ENCODE data around the gene SPATA13.

The SPATA13 gene

GRCh38 chr13:24356270-24356669, 195.8 kb downstream of the SPATA13 start:
- no peak for TF ChIP-seq YY1 (IDR thresholded peaks at IDR 0.05; ENCODE audit: low read depth)
- no peak for TF ChIP-seq RAD21 (IDR thresholded peaks at IDR 0.05; ENCODE audit: low read depth)
- TF ChIP-seq FOXM1 (IDR thresholded peaks at IDR 0.05; ENCODE audit: borderline replicate concordance, low read depth), result no peak
- no peak for TF ChIP-seq TCF12 (IDR thresholded peaks at IDR 0.05; ENCODE audit: low read depth)
- TF ChIP-seq EGR1 (IDR thresholded peaks at IDR 0.05), result no peak
- no peak for TF ChIP-seq EP300 (IDR thresholded peaks at IDR 0.05; ENCODE audit: borderline replicate concordance)
- no peak for TF ChIP-seq NFIC (IDR thresholded peaks at IDR 0.05)
- TF ChIP-seq TEAD4 (IDR thresholded peaks at IDR 0.05), result no peak
- no peak for TF ChIP-seq REST (IDR thresholded peaks at IDR 0.05; ENCODE audit: low read depth)
- TF ChIP-seq CREB1 (IDR thresholded peaks at IDR 0.05; ENCODE audit: low read depth), result no peak
- no peak for TF ChIP-seq MAX (IDR thresholded peaks at IDR 0.05)
